Measurements from ENCODE around the gene KRTAP3-3.
A peak's percentile ranks its signal among the peaks of the same experiment; 100 is the strongest.
"Not testable (repeated sequence)": the region's sequence is repeated elsewhere in the genome, so short reads cannot be mapped to it uniquely, and the experiment has no call there.

KRTAP3-3 gene

DNA sequence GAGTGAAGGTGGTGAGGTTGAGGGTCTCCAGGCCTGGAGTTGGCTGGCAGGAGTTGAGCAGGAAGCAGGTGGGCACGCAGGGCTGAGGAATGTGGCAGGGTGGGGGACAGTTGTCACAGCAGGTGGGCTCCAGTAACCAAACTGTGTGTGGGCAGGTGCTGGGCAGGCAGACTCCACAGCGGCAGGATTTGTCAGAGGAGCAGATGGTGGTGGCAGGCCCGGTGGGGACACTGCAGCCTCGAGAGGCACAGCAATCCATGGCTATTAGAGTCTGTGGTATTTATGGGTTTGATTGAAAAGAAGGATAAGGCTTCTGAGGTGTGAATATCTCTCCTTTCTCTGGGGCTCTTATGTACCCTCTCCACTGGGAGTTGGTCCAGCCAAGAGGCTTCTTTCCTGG, at the start of gene KRTAP3-3:
TSS of gene KRTAP3-3 (minus strand) at position 326 of the 400 bp plus-strand sequence. CDS start at position 259, 67 bp downstream.
- TF ChIP-seq JUND (IDR thresholded peaks at IDR 0.05; ENCODE audit: low read depth): no peak
- in situ Hi-C loops (cut with HindIII; ENCODE audit: low pct_unique_long_range_greater_than_20kb, low sequenced_read_pairs): no loop called here
- DNase-seq (ENCODE audit: low read depth in 1 of 2, low spot score in 1 of 2): no peak

DNA sequence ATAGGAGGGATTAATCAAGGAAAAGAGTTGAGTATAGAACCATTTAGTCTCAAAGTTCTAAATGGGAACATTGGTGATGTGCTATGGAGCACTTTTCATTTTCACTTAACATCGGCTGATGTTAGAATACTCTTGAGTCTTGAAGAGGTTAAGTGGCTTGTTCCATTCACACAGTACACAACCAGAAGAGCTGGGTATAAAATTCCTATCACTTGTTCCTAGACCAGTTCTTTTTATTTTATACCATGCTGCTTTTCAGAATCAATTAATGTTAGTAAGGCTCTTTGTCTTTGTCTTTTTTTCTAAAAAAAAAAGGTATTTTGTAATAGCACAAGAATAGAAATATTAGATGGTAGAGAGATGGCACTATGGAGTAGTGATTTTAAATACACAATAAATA, 49.0 kb upstream of the KRTAP3-3 start:
- in situ Hi-C loops (cut with HindIII; ENCODE audit: low pct_unique_long_range_greater_than_20kb, low sequenced_read_pairs): no loop called here

DNA sequence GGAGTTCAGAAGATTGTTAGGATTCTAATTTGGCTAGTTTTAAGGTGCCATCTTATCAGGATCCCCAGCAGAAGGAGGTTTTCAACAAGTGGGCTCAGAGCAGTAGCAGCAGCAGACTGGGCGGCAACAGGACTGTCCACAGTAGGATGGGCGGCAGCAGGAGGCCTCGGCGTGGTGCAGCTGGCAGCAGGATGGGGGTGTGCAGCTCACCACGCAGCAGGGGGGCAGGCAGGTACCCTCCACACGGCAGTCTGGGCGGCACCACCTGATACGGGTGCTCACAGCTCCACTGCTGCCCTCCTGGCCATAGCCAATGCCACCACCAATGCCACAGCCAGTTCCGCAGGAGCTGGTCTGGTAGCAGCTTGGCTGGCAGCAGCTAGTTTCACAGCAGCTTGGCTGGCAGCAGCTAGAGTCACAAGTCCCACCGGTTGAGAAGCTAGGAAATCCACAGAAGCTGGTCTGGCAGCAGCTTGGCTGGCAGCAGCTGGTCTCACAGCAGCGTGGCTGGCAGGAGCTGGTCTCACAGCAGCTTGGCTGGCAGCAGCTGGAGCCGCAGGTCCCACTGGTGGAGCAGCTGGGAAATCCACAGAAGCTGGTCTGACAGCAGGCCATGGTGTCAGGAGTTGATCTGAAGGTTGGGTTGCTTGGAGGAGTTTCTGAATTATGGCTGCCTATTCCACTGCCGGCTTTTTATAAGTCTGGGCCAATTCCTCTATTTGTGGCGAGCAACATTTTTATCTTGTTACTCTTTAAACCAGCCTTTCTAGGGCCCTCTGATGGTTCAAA, 47.0 kb upstream of the KRTAP3-3 start, which contains the start of gene KRTAP1-1:
TSS of gene KRTAP1-1 (minus strand) at position 668 of the 789 bp plus-strand sequence. CDS start at position 615, 53 bp downstream.
- in situ Hi-C loops (cut with HindIII; ENCODE audit: low pct_unique_long_range_greater_than_20kb, low sequenced_read_pairs): not testable (repeated sequence)
- peak in 1 of 2 experiments; percentile 59 for DNase-seq (ENCODE audit: low read depth in 1 of 2, low spot score in 1 of 2)

More for the DNA sequence above, 49.0 kb upstream of the KRTAP3-3 start:
- TF ChIP-seq JUND (IDR thresholded peaks at IDR 0.05; ENCODE audit: low read depth): no peak
- no peak for DNase-seq (ENCODE audit: low read depth in 1 of 2, low spot score in 1 of 2)

DNA sequence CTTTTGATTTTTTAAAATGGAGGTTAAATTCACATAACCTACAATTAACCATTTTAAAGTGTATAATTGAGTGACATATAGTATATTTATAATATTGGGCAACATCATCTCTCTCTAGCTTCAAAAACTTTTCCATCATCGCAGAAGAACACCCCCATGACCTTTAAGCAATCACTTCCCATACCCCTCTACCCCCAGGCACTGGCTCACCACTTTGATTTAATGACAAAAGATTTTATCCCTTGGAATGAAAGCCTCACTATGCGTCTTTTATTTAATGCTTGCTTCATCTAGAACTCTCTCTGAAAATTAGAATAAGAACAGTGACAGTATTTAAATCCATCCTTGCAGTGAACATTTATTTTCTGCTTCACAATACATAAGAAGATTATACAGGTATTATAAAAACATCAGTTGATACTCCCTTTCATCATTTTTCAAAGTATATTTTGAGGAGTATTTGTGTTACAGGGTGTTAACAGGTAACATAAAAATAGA, 43.9 kb upstream of the KRTAP3-3 start:
- in situ Hi-C loops (cut with HindIII; ENCODE audit: low pct_unique_long_range_greater_than_20kb, low sequenced_read_pairs): no loop called here
- no peak for TF ChIP-seq JUND (IDR thresholded peaks at IDR 0.05; ENCODE audit: low read depth)
- DNase-seq (ENCODE audit: low read depth in 1 of 2, low spot score in 1 of 2): no peak

DNA sequence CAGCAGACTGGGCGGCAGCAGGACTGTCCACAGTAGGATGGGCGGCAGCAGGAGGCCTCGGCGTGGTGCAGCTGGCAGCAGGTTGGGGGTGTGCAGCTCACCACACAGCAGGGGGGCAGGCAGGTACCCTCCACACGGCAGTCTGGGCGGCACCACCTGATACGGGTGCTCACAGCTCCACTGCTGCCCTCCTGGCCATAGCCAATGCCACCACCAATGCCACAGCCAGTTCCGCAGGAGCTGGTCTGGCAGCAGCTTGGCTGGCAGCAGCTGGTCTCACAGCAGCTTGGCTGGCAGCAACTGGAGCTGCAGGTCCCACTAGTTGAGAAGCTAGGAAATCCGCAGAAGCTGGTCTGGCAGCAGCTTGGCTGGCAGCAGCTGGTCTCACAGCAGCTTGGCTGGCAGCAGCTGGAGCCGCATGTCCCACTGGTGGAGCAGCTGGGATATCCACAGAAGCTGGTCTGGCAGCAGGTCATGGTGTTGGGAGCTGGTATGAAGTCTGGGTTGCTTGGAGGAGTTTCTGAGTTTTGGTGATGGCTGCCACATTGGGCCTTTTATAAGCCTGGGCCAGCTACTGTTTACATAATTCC, 40.5 kb upstream of the KRTAP3-3 start, which contains the start of gene KRTAP1-3:
TSS of gene KRTAP1-3 (minus strand) at position 529 of the 590 bp plus-strand sequence. CDS start at position 476, 53 bp downstream.
- peak in 1 of 2 experiments; percentile 40 for DNase-seq (ENCODE audit: low read depth in 1 of 2, low spot score in 1 of 2)
- in situ Hi-C loops (cut with HindIII; ENCODE audit: low pct_unique_long_range_greater_than_20kb, low sequenced_read_pairs): not testable (repeated sequence)

DNA sequence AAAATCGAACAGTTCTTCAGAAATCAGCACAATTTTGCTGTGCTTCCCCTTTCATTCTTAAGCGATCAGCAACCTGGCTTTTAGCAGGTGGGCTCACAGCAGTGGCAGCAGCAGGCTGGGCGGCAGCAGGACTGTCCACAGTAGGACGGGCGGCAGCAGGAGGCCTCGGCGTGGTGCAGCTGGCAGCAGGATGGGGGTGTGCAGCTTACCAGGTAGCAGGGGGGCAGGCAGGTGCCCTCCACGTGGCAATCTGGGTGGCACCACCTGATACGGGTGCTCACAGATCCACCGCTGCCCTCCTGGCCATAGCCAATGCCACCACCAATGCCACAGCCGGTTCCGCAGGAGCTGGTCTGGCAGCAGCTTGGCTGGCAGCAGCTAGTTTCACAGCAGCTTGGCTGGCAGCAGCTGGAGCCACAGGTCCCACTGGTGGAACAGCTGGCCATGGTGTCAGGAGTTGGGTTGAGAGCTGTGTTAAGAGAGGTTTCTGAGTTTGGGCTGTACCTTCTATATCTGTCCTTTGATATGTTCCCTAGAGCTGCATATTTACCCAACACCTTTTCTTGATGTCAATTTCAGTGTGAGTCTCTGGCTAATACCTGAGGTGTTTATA, 35.8 kb upstream of the KRTAP3-3 start, which contains the start of gene KRTAP1-4:
TSS of gene KRTAP1-4 (minus strand) at position 563 of the 613 bp plus-strand sequence. CDS start at position 446, 117 bp downstream.
- DNase-seq (ENCODE audit: low read depth in 1 of 2, low spot score in 1 of 2): no peak
- in situ Hi-C loops (cut with HindIII; ENCODE audit: low pct_unique_long_range_greater_than_20kb, low sequenced_read_pairs): no loop called here
- no peak for TF ChIP-seq JUND (IDR thresholded peaks at IDR 0.05; ENCODE audit: low read depth)

DNA sequence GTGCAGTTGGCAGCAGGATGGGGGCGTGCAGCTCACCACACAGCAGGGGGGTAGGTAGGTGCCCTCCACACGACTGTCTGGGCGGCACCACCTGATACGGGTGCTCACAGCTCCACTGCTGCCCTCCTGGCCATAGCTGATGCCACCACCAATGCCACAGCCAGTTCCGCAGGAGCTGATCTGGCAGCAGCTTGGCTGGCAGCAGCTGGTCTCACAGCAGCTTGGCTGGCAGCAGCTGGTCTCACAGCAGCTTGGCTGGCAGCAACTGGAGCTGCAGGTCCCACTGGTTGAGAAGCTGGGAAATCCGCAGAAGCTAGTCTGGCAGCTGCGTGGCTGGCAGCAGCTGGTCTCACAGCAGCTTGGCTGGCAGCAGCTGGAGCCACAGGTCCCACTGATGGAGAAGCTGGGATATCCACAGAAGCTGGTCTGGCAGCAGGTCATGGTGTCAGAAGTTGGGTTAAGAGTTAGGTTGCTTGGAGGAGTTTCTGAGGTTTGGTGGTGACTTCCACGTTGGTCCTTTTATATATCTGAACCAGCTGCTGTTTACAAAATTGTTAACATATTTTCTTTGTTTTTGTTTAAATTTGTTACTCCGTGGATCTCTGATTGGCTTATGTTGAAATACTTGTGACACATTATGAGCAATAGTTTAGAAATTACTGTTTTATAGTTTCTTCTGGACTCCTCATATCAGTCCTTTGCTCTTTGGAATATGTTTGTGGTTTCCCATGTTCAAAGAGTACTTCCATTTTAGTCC, 32.9 kb upstream of the KRTAP3-3 start, which contains the start of gene KRTAP1-5:
TSS of gene KRTAP1-5 (minus strand) at position 494 of the 757 bp plus-strand sequence. CDS start at position 441, 53 bp downstream.
- in situ Hi-C loops (cut with HindIII; ENCODE audit: low pct_unique_long_range_greater_than_20kb, low sequenced_read_pairs): no loop called here
- TF ChIP-seq JUND (IDR thresholded peaks at IDR 0.05; ENCODE audit: low read depth): no peak
- DNase-seq (ENCODE audit: low read depth in 1 of 2, low spot score in 1 of 2): peak in 1 of 2 experiments; percentile 27

DNA sequence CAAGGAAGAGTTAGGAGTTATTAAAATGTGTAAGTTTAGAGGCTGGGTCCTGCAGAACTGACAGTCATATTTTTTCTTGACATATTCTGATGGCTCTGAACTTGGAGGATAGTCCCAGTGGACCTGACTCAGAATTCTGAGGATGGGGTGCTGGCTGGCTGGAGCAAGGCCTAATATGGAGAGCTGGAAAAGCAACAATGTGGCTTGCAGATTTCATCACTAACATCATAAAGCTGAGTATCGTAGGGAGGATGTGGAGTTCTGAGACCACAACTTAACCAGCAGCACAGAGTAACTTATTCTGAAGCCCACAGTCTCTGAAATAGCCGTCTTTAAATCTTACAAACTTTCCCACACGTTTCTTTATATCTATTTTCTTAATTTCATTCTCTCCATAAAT, 30.7 kb upstream of the KRTAP3-3 start:
- no peak for TF ChIP-seq JUND (IDR thresholded peaks at IDR 0.05; ENCODE audit: low read depth)
- no peak for DNase-seq (ENCODE audit: low read depth in 1 of 2, low spot score in 1 of 2)
- in situ Hi-C loops (cut with HindIII; ENCODE audit: low pct_unique_long_range_greater_than_20kb, low sequenced_read_pairs): no loop called here

- no peak for TF ChIP-seq JUND (IDR thresholded peaks at IDR 0.05; ENCODE audit: low read depth)
- DNase-seq (ENCODE audit: low read depth in 1 of 2, low spot score in 1 of 2): peak in 1 of 2 experiments; percentile 68
- in situ Hi-C loops (cut with HindIII; ENCODE audit: low pct_unique_long_range_greater_than_20kb, low sequenced_read_pairs): no loop called here
Observed at GRCh38 chr17:41020336-41020735, 26.4 kb upstream of the KRTAP3-3 start.

- TF ChIP-seq JUND (IDR thresholded peaks at IDR 0.05; ENCODE audit: low read depth): no peak
- in situ Hi-C loops (cut with HindIII; ENCODE audit: low pct_unique_long_range_greater_than_20kb, low sequenced_read_pairs): no loop called here
- no peak for DNase-seq (ENCODE audit: low read depth in 1 of 2, low spot score in 1 of 2)
Observed at GRCh38 chr17:41019415-41019814, 25.5 kb upstream of the KRTAP3-3 start.

DNA sequence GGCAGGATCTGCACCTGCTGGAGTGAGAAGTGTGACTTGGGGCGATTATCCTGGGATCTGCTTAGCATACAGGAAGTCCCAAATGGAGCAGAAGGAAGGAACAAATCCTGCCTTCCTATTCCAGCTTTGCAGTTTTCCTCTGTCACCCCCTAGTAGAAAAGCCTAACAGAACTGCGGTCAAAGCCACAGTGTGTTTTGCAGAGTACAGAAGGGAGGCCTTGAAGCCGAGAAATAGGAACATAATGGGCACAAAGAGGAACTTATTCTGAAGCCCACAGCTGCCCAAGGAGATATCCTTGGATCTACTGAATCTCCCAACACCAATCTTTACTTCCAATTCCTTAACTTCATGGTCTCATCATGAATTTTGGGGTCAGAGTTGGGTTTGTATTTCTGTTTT, 24.6 kb upstream of the KRTAP3-3 start:
- peak in 1 of 2 experiments; percentile 46 for DNase-seq (ENCODE audit: low read depth in 1 of 2, low spot score in 1 of 2)
- in situ Hi-C loops (cut with HindIII; ENCODE audit: low pct_unique_long_range_greater_than_20kb, low sequenced_read_pairs): no loop called here
- TF ChIP-seq JUND (IDR thresholded peaks at IDR 0.05; ENCODE audit: low read depth): no peak

Data from T47D (cell line).